NCI-H1436 (cell line): ENCODE results near the gene LIPN.
"Not testable (repeated sequence)": the region's sequence is repeated elsewhere in the genome, so short reads cannot be mapped to it uniquely, and the experiment has no call there.

Experiments used
- DNase-seq: peaks from one replicate; lab custom pipeline; 2025; lab: John Stamatoyannopoulos, UW

Gene LIPN

GRCh38 chr10:88759366-88760101, at the start of gene LIPN:
LIPN (plus strand) TSS chr10:88760020; CDS start chr10:88761406, 1,386 bp downstream.
- no peak for DNase-seq

GRCh38 chr10:88715517-88715916, 44.3 kb upstream of the LIPN start:
- DNase-seq, result no peak

GRCh38 chr10:88721392-88721791, 38.4 kb upstream of the LIPN start:
- no peak for DNase-seq

GRCh38 chr10:88725798-88726197, 34.0 kb upstream of the LIPN start:
- no peak for DNase-seq

GRCh38 chr10:88728107-88728763, 31.6 kb upstream of the LIPN start:
- DNase-seq, result no peak

- no peak for DNase-seq
These were observed 29.0 kb upstream of the LIPN start for GRCh38 chr10:88730864-88731263.

- DNase-seq, result peak; percentile 49
These were observed 28.5 kb upstream of the LIPN start for GRCh38 chr10:88731296-88731695.

- no peak for DNase-seq
These were observed 26.6 kb upstream of the LIPN start for GRCh38 chr10:88733215-88733614.

- no peak for DNase-seq
These were observed 24.2 kb upstream of the LIPN start for GRCh38 chr10:88735661-88736060.

- DNase-seq, result not testable (repeated sequence)
These were observed 17.9 kb upstream of the LIPN start for GRCh38 chr10:88741921-88742320.

GRCh38 chr10:88742448-88742847, 17.4 kb upstream of the LIPN start:
- no peak for DNase-seq

GRCh38 chr10:88744002-88744401, 15.8 kb upstream of the LIPN start:
- no peak for DNase-seq

- no peak for DNase-seq
These were observed 14.2 kb upstream of the LIPN start for GRCh38 chr10:88745633-88746032.

- no peak for DNase-seq
These were observed 5.5 kb upstream of the LIPN start for GRCh38 chr10:88754287-88754686.

- DNase-seq, result no peak
These were observed 4.1 kb upstream of the LIPN start for GRCh38 chr10:88755753-88756152.

GRCh38 chr10:88756660-88757059, 3.2 kb upstream of the LIPN start:
- no peak for DNase-seq

- no peak for DNase-seq
These were observed 3.1 kb downstream of the LIPN start for GRCh38 chr10:88762906-88763305.

- no peak for DNase-seq
These were observed 3.6 kb downstream of the LIPN start for GRCh38 chr10:88763441-88763840.

- DNase-seq, result no peak
These were observed 4.3 kb downstream of the LIPN start for GRCh38 chr10:88764110-88764509.

- no peak for DNase-seq
These were observed 6.0 kb downstream of the LIPN start for GRCh38 chr10:88765816-88766215.

- DNase-seq, result no peak
These were observed 9.6 kb downstream of the LIPN start for GRCh38 chr10:88769384-88769783.

- no peak for DNase-seq
These were observed 21.4 kb downstream of the LIPN start for GRCh38 chr10:88781206-88781605.

- DNase-seq, result no peak
These were observed 22.4 kb downstream of the LIPN start for GRCh38 chr10:88782222-88782621.

GRCh38 chr10:88783724-88784123, 23.9 kb downstream of the LIPN start:
- DNase-seq, result no peak
